ENCODE data around the gene BEND4. TPM values are rescaled to one million over a fixed set of nuclear protein-coding genes. Genes with fewer than 3 reads are reported as not detected.

Gene BEND4
- polyA plus RNA-seq, 1 experiment, result not detected

DNA sequence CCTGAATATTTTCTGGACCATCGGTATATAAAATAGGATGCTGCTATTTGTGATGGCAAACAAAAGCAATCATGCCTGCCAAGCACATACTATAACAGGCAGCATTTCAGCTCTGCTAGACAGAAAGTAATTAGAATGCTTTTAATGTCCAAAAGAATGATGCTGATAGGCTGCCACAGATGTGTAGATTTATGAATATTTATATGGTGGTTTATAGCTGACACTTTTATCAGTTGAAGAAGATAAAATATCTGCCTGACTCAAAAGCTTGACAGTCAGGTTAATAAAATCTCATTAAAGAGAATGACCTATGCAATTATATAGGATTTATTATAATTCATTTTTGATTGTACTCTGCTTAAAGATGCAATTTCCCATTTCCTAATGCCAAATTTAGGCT, 4.0 kb downstream of the BEND4 start:
- H3K27me3 ChIP-seq (ENCODE audit: control insufficient read depth, insufficient read depth, low read length), result peaks cover 23% of the 10 kb centered on the region
- POLR2A ChIA-PET, result no interaction called here
- H3K4me3 ChIP-seq (ENCODE audit: low read depth, low read length), result no peak overlapping the region
- TF ChIP-seq, protein P1, sequence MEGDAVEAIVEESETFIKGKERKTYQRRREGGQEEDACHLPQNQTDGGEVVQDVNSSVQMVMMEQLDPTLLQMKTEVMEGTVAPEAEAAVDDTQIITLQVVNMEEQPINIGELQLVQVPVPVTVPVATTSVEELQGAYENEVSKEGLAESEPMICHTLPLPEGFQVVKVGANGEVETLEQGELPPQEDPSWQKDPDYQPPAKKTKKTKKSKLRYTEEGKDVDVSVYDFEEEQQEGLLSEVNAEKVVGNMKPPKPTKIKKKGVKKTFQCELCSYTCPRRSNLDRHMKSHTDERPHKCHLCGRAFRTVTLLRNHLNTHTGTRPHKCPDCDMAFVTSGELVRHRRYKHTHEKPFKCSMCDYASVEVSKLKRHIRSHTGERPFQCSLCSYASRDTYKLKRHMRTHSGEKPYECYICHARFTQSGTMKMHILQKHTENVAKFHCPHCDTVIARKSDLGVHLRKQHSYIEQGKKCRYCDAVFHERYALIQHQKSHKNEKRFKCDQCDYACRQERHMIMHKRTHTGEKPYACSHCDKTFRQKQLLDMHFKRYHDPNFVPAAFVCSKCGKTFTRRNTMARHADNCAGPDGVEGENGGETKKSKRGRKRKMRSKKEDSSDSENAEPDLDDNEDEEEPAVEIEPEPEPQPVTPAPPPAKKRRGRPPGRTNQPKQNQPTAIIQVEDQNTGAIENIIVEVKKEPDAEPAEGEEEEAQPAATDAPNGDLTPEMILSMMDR (IDR thresholded peaks at IDR 0.05; ENCODE audit: insufficient read depth, low read depth, low read length), result no peak
- no peak for DNase-seq (ENCODE audit: low read depth)
- CTCF ChIA-PET, result no interaction called here
- H3K36me3 ChIP-seq (ENCODE audit: control insufficient read depth, insufficient read depth, low read length), result no peaks in the 10 kb centered on the region

DNA sequence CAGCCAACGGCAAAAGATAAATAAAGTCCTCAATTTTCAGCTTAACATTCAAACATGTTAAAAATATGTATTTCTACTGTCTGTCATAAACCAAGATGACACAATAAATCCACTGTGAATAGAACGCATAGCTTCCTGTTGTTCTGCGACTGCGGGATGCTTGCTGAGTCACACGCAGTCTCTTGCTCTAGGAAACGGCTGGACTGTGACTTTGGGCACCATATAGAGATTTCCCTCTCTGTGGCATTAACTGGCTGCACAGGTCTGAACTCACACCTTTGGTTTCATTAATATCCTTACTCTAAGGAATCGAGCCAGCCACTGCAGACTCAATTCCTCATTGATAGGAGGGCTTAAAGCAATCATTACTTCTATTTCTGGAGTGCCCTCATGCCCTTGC, 8.4 kb downstream of the BEND4 start:
- no peak for DNase-seq (ENCODE audit: low read depth)
- ChIA-PET POLR2A (no interaction called here), CTCF (interaction anchor here (1.1 kb wide), 1 partner anchor 11 kb away, joined by 3 read pairs; no protein-coding TSS in a partner anchor)
- TF ChIP-seq, protein P1 (IDR thresholded peaks at IDR 0.05; ENCODE audit: insufficient read depth, low read depth, low read length), result no peak
- Histone ChIP-seq H3K27me3 (ENCODE audit: control insufficient read depth, insufficient read depth, low read length) (no peaks in the 10 kb centered on the region; the same call in 1 of the 2 replicates), H3K36me3 (ENCODE audit: control insufficient read depth, insufficient read depth, low read length) (no peaks in the 10 kb centered on the region), H3K4me3 (ENCODE audit: low read depth, low read length) (no peak overlapping the region)

DNA sequence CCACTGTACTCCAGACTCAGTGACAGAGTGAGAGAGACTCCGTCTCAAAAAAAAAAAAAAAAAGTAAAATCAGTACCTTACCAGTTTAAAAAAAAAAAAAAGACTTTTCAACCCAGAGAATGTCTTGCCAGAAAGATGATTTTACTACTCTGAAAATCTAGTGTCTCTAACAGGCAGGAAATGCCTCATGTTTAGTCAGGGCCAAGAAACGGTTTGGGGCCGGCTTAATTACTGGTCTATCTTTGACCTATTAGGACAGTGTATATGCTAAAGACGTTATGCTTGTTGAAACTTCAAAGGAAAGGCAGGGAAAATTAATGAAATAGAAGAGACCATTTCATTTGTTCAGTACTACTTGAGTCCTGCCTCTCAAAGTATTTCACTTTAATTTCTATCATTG, 9.9 kb downstream of the BEND4 start:
- Histone ChIP-seq H3K4me3 (ENCODE audit: low read depth, low read length) (no peak overlapping the region), H3K36me3 (ENCODE audit: control insufficient read depth, insufficient read depth, low read length) (no peaks in the 10 kb centered on the region), H3K27me3 (ENCODE audit: control insufficient read depth, insufficient read depth, low read length) (no peaks in the 10 kb centered on the region; the same call in 1 of the 2 replicates)
- DNase-seq (ENCODE audit: low read depth), result no peak
- TF ChIP-seq, protein P1 (IDR thresholded peaks at IDR 0.05; ENCODE audit: insufficient read depth, low read depth, low read length), result no peak
- CTCF ChIA-PET, result no interaction called here
- POLR2A ChIA-PET, result no interaction called here

DNA sequence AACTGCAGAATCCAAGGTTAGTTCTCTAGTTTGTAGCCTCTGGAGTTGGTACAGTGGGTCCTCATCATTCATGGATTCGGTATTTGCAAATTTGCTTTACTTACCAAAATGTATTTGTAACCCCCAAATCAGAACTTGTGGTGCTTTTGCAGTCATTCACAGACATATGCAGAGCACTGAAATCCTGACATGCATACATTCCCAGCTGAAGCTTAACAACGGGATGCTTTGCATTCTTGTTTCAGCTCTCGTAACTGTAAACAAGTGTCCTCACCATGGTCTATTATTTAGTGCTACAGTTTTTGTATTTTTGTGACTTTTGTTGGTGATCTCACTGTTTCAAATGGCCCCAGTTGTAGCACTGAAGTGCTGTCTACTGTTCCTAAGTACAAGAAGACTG, 16.1 kb downstream of the BEND4 start:
- Histone ChIP-seq H3K27me3 (ENCODE audit: control insufficient read depth, insufficient read depth, low read length) (no peaks in the 10 kb centered on the region; the same call in 1 of the 2 replicates), H3K36me3 (ENCODE audit: control insufficient read depth, insufficient read depth, low read length) (no peaks in the 10 kb centered on the region), H3K4me3 (ENCODE audit: low read depth, low read length) (no peak overlapping the region)
- no peak for DNase-seq (ENCODE audit: low read depth)
- POLR2A ChIA-PET, result no interaction called here
- CTCF ChIA-PET, result no interaction called here
- TF ChIP-seq, protein P1 (IDR thresholded peaks at IDR 0.05; ENCODE audit: insufficient read depth, low read depth, low read length), result no peak

DNA sequence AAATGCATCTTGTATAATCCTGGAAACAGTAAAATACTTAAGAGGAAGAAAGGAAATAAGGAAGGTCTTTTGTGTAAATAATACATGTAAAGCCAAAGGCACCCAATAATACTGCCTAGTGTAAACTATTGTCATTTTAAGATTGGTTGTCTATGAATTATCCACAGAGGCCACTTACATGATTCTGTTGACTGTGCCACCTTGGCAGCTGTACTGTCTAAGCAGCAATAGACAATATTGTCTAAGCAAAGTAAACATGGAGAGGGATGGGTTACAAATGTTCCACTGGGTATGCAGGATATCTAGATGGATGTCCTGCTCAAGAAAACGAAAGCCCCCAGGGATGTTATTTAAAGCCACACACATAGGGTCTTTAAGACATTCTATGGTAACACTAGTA, 19.4 kb downstream of the BEND4 start:
- no peak for DNase-seq (ENCODE audit: low read depth)
- Histone ChIP-seq H3K4me3 (ENCODE audit: low read depth, low read length) (no peak overlapping the region), H3K36me3 (ENCODE audit: control insufficient read depth, insufficient read depth, low read length) (no peaks in the 10 kb centered on the region), H3K27me3 (ENCODE audit: control insufficient read depth, insufficient read depth, low read length) (no peaks in the 10 kb centered on the region)
- TF ChIP-seq, protein P1 (IDR thresholded peaks at IDR 0.05; ENCODE audit: insufficient read depth, low read depth, low read length), result no peak
- CTCF ChIA-PET, result no interaction called here
- POLR2A ChIA-PET, result no interaction called here

Measured in BJ (cell line).